Nephron progenitor cell (in vitro differentiated cells): ENCODE results near the gene PCDHGA5.
"Not testable (repeated sequence)": the region's sequence is repeated elsewhere in the genome, so short reads cannot be mapped to it uniquely, and the experiment has no call there.

Source experiments
- DNase-seq: peaks from one replicate; pipeline ENCODE4 v3.0.0; 2021
- H3K27ac Mint-ChIP-seq: 2 replicates; pipeline ENCODE4 v1.8.0; 2021; ENCODE audit warnings: mild to moderate bottlenecking, moderate library complexity, mixed read lengths
- H3K27me3 Mint-ChIP-seq: 2 replicates; pipeline ENCODE4 v1.8.0; 2021; ENCODE audit warnings: mild to moderate bottlenecking, low read depth, mixed read lengths; ENCODE audit not compliant: poor library complexity
- H3K36me3 Mint-ChIP-seq: 2 replicates; pipeline ENCODE4 v1.8.0; 2021; ENCODE audit warnings: low read depth, mixed read lengths
- H3K4me1 Mint-ChIP-seq: 2 replicates; pipeline ENCODE4 v1.8.0; 2021; ENCODE audit warnings: mixed read lengths
- H3K4me3 Mint-ChIP-seq: 2 replicates; pipeline ENCODE4 v1.8.0; 2021; ENCODE audit warnings: mild to moderate bottlenecking, moderate library complexity, mixed read lengths
- H3K9me3 Mint-ChIP-seq: 2 replicates; pipeline ENCODE4 v1.8.0; 2021; ENCODE audit warnings: mild to moderate bottlenecking, moderate library complexity, mixed read lengths
- CTCF ChIP-seq: fragments of 200-600 bp; sonication (generic); IDR thresholded peaks from 2 replicates; pipeline ENCODE4 v1.5.0; 2021; ENCODE audit warnings: antibody characterized with exemption

Gene PCDHGA5

DNA sequence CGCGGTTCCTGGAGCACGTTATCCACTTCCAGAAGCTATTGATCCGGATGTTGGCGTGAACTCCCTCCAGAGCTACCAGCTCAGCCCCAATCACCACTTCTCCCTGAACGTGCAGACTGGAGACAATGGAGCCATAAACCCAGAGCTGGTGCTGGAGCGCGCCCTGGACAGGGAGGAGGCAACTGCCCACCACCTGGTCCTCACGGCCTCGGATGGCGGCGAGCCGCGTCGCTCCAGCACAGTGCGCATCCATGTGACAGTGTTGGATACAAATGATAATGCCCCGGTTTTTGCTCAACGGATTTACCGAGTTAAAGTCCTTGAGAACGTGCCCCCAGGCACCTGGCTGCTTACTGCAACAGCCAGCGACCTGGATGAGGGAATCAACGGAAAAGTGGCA lies 39.4 kb downstream of the PCDHGA5 start:
- H3K27ac Mint-ChIP-seq = no peak overlapping the region
- no peak overlapping the region for H3K4me3 Mint-ChIP-seq
- H3K36me3 Mint-ChIP-seq = peaks cover 77% of the 10 kb centered on the region
- H3K4me1 Mint-ChIP-seq = peaks cover 4% of the 10 kb centered on the region
- DNase-seq = no peak
- no peak for TF ChIP-seq CTCF
- peaks cover 5% of the 10 kb centered on the region for H3K27me3 Mint-ChIP-seq
- peaks cover 92% of the 10 kb centered on the region for H3K9me3 Mint-ChIP-seq

DNA sequence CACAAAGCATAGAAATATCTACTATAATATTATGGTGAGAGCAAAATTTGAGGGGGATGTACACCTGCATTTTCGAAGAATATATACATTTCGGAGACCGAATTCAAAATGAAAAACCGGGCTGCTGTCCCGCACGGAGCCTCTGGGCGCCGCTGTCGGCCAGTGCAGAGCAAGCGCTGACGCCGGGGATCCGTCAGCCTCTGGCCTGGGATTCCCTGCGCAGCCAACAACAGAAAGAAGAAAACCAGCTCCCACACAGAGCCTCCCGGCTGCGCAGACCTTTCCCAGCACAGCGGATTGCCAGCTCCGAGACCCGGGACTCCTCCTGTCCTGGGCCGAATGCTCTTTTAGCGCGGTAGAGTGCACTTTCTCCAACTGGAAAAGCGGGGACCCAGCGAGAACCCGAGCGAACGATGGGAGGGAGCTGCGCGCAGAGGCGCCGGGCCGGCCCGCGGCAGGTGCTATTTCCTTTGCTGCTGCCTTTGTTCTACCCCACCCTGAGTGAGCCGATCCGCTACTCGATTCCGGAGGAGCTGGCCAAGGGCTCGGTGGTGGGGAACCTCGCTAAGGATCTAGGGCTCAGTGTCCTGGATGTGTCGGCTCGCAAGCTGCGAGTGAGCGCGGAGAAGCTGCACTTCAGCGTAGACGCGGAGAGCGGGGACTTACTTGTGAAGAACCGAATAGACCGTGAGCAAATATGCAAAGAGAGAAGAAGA lies 44.0 kb downstream of the PCDHGA5 start, which contains the start of gene PCDHGB6:
TSS of gene PCDHGB6 (plus strand) at position 232 of the 716 bp plus-strand sequence. CDS start at position 414, 182 bp downstream.
- peak within 1 kb of the TSS; percentile 95 for H3K27ac Mint-ChIP-seq
- DNase-seq = peak; percentile 87
- not testable (repeated sequence) for H3K27me3 Mint-ChIP-seq
- H3K36me3 Mint-ChIP-seq = peaks cover 88% of the 10 kb centered on the region
- H3K4me3 Mint-ChIP-seq = peak within 1 kb of the TSS; percentile 97
- TF ChIP-seq CTCF = peak; percentile 86
- peaks cover 18% of the 10 kb centered on the region for H3K4me1 Mint-ChIP-seq
- H3K9me3 Mint-ChIP-seq = peaks cover 98% of the 10 kb centered on the region

DNA sequence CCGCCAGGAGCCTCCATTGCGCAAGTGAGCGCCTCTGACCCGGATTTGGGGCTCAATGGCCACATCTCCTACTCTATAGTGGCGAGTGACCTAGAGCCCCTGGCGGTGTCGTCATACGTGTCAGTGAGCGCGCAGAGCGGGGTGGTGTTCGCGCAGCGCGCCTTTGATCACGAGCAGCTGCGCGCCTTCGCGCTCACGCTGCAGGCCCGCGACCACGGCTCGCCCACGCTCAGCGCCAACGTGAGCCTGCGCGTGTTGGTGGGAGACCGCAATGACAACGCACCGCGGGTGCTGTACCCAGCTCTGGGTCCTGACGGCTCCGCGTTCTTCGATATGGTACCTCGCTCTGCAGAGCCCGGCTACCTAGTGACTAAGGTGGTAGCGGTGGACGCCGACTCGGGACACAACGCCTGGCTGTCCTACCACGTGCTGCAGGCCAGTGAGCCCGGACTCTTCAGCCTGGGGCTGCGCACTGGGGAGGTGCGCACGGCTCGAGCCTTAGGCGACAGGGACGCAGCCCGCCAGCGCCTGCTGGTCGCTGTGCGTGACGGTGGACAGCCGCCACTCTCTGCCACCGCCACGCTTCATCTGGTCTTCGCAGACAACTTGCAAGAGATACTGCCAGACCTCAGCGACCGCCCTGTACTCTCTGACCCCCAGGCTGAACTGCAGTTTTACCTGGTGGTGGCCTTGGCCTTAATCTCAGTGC lies 45.8 kb downstream of the PCDHGA5 start:
- peaks cover 23% of the 10 kb centered on the region for H3K27me3 Mint-ChIP-seq
- no peak overlapping the region for H3K27ac Mint-ChIP-seq
- peaks cover 100% of the 10 kb centered on the region for H3K9me3 Mint-ChIP-seq
- H3K36me3 Mint-ChIP-seq = peaks cover 95% of the 10 kb centered on the region
- DNase-seq = no peak
- TF ChIP-seq CTCF = no peak
- peak overlapping the region; percentile 79 for H3K4me3 Mint-ChIP-seq
- peaks cover 23% of the 10 kb centered on the region for H3K4me1 Mint-ChIP-seq

- Mint-ChIP-seq H3K4me1 (peaks cover 23% of the 10 kb centered on the region), H3K9me3 (peaks cover 100% of the 10 kb centered on the region), H3K27ac (no peak overlapping the region), H3K27me3 (peaks cover 23% of the 10 kb centered on the region), H3K36me3 (peaks cover 95% of the 10 kb centered on the region), H3K4me3 (peak overlapping the region; percentile 49)
- TF ChIP-seq CTCF = no peak
- DNase-seq = no peak
Observed at GRCh38 chr5:141411575-141411974, 47.6 kb downstream of the PCDHGA5 start.

DNA sequence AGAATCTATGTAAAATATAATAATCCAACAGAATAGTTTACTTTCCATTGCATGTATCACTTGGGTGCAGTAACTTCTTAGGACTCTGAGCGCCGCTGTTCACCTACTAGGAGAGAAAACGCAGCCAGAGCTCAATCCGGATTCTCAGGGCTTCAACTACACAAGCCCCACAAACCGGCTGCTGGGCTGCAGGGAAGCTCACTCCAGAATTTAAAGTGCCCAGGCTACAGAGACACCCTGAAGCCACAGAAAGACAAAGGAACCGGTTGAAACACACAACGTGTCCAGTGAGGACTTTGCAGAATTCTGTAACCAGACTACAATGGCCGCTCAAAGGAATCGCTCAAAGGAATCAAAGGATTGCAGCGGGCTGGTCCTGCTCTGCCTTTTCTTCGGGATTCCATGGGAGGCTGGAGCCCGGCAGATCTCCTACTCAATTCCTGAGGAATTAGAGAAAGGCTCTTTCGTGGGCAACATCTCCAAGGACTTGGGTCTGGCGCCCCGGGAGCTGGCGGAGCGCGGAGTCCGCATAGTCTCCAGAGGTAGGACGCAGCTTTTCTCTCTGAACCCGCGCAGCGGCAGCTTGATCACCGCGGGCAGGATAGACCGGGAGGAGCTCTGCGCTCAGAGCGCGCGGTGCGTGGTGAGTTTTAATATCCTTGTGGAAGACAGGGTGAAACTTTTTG lies 49.0 kb downstream of the PCDHGA5 start, which contains the start of gene PCDHGA10:
TSS of gene PCDHGA10 (plus strand) at position 134 of the 686 bp plus-strand sequence. CDS start at position 323, 189 bp downstream.
- Mint-ChIP-seq H3K9me3 (peaks cover 99% of the 10 kb centered on the region), H3K27me3 (peaks cover 26% of the 10 kb centered on the region), H3K36me3 (peaks cover 97% of the 10 kb centered on the region), H3K4me3 (peak within 1 kb of the TSS; percentile 88), H3K27ac (peak within 1 kb of the TSS; percentile 81), H3K4me1 (peaks cover 26% of the 10 kb centered on the region)
- DNase-seq = peak; percentile 45
- TF ChIP-seq CTCF = peak; percentile 56
